HepG2 (cell line): ENCODE measurements around the gene FHIT. TPM values are rescaled to one million over a fixed set of nuclear protein-coding genes. Genes with fewer than 3 reads are reported as not detected.

Source experiments
- ATAC-seq: fragments of 200-7000 bp; cut with Tn5 transposase; 3 replicates; pipeline ENCODE4 v1.9.1; 2020; ENCODE audit warnings: mild to moderate bottlenecking, moderate library complexity
- BruUV-seq: library from RNA; stranded (reverse); fragments of 400-500 nt; replicated peaks from 2 replicates; lab custom pipeline; 2021; lab: Mats Ljungman, UMichigan
- CTCF ChIA-PET: fragments of 300-600 bp; formaldehyde crosslinking; extraction: SDS; loops from one replicate; lab custom pipeline; 2021; ENCODE audit warnings: low total read pairs, inconsistent platforms, low intra/inter-chr PET ratio; lab: Yijun Ruan, JAX
- POLR2A ChIA-PET: fragments of 350-600 bp; sonication (Branson Sonifier 250); formaldehyde crosslinking; loops from one replicate; lab custom pipeline; 2020; ENCODE audit warnings: antibody characterized with exemption, inconsistent platforms; lab: Yijun Ruan, JAX
- DNase-seq: peaks from one replicate; pipeline ENCODE4 v3.0.0-alpha.2; 2015; ENCODE audit warnings: low spot score
- FAIRE-seq: peaks from 3 replicates; lab custom pipeline; 2011; peaks lifted over from hg19 to GRCh38; lab: Jason Lieb, UNC
- H2AFZ ChIP-seq: one replicate; pipeline ENCODE4 v1.6.1; 2011; ENCODE audit warnings: low read length, inconsistent platforms
- H3K27ac ChIP-seq: fragments of 300-600 bp; 3 replicates; pipeline ENCODE4 v1.8.0; 2011; ENCODE audit warnings: mixed run types, mild to moderate bottlenecking, mixed read lengths, low read length, inconsistent platforms; ENCODE audit not compliant: insufficient read depth; ENCODE audit errors: extremely low read length
- H3K27me3 ChIP-seq, 2 experiments: fragments of 200-600 bp in 1 of 2; 2 replicates in 1 of 2; 3 replicates in 1 of 2; pipeline versions ENCODE4 v1.6.0 to v1.8.0; 2011; ENCODE audit warnings: low read length in 2 of 2, mild to moderate bottlenecking in 2 of 2, moderate library complexity in 2 of 2, inconsistent platforms in 1 of 2; ENCODE audit not compliant: insufficient read depth in 2 of 2, control insufficient read depth in 1 of 2
- H3K36me3 ChIP-seq, 2 experiments: fragments of 200-600 bp in 1 of 2; replicated peaks in 1 of 2; 2 replicates in 1 of 2; 3 replicates in 1 of 2; pipeline versions ENCODE4 v1.5.1 to v1.8.0; 2011; ENCODE audit warnings: low read length in 2 of 2, inconsistent platforms in 1 of 2; ENCODE audit not compliant: insufficient read depth in 2 of 2, control insufficient read depth in 1 of 2
- H3K4me1 ChIP-seq: 2 replicates; pipeline ENCODE4 v1.5.1; 2012; ENCODE audit warnings: low read length, inconsistent platforms; ENCODE audit not compliant: insufficient read depth
- H3K4me2 ChIP-seq: 2 replicates; pipeline ENCODE4 v1.6.0; 2011; ENCODE audit warnings: low read depth, low read length, inconsistent platforms
- H3K4me3 ChIP-seq, 3 experiments: fragments of 200-600 bp in 1 of 3; sonication (generic), shearing (Covaris generic) in 1 of 3; replicated peaks in 1 of 3; 2 replicates each; pipeline ENCODE4 v1.5.1; 2011 to 2016; ENCODE audit warnings: low read length in 3 of 3, inconsistent platforms in 2 of 3, low read depth in 2 of 3, mild to moderate bottlenecking in 2 of 3, control low read depth in 1 of 3, mixed read lengths in 1 of 3; ENCODE audit not compliant: insufficient read depth in 1 of 3
- H3K79me2 ChIP-seq: one replicate; pipeline ENCODE4 v1.6.1; 2011; ENCODE audit warnings: low read length, inconsistent platforms; ENCODE audit not compliant: insufficient read depth
- H3K9ac ChIP-seq: 2 replicates; pipeline ENCODE4 v1.6.0; 2011; ENCODE audit warnings: mild to moderate bottlenecking, low read depth, low read length, inconsistent platforms; ENCODE audit not compliant: insufficient read depth
- H3K9me3 ChIP-seq: 2 replicates; pipeline ENCODE4 v1.5.1; 2012; ENCODE audit warnings: mild to moderate bottlenecking, low read length
- H4K20me1 ChIP-seq: 2 replicates; pipeline ENCODE4 v1.6.0; 2011; ENCODE audit warnings: inconsistent platforms, mild to moderate bottlenecking, low read length, moderate library complexity; ENCODE audit not compliant: insufficient read depth
- ATF7 ChIP-seq, 2 experiments: fragments of 450-650 bp in 1 of 2; sonication (generic) in 1 of 2; formaldehyde crosslinking in 1 of 2; IDR thresholded peaks; 2 replicates each; pipeline versions ENCODE4 v1.4.0 to v1.6.1; 2016 to 2020; ENCODE audit warnings: antibody characterized with exemption in 1 of 2, mild to moderate bottlenecking in 1 of 2, missing genetic modification reagents in 1 of 2
- IRF2 ChIP-seq: IDR thresholded peaks from 2 replicates; pipeline ENCODE4 v1.6.1; 2018; ENCODE audit warnings: missing genetic modification reagents, missing compliant biosample characterization
- MAFF ChIP-seq: IDR thresholded peaks from 2 replicates; pipeline ENCODE4 v1.6.1; 2011; ENCODE audit warnings: low read depth, low read length, improper control_type of control experiment
- MAFK ChIP-seq, 2 experiments: IDR thresholded peaks in 1 of 2; conservative IDR thresholded peaks in 1 of 2; 2 replicates each; pipeline ENCODE4 v1.6.1; 2011; ENCODE audit warnings: improper control_type of control experiment in 2 of 2, low read length in 2 of 2
- ONECUT2 ChIP-seq: sonication (generic); formaldehyde crosslinking; IDR thresholded peaks from 2 replicates; pipeline ENCODE4 v1.4.0; 2020; ENCODE audit warnings: missing genetic modification reagents
- SIX4 ChIP-seq: sonication (generic); formaldehyde crosslinking; IDR thresholded peaks from 2 replicates; pipeline ENCODE4 v1.4.0; 2020; ENCODE audit warnings: missing genetic modification reagents
- THAP11 ChIP-seq: IDR thresholded peaks from 2 replicates; pipeline ENCODE4 v1.6.1; 2016; ENCODE audit warnings: missing biosample characterization, missing genetic modification reagents
- ZBTB1 ChIP-seq: sonication (generic); formaldehyde crosslinking; IDR thresholded peaks from 2 replicates; pipeline ENCODE4 v1.4.0; 2020; ENCODE audit warnings: missing genetic modification reagents, borderline replicate concordance
- ZNF414 ChIP-seq: sonication (generic); formaldehyde crosslinking; IDR thresholded peaks from 2 replicates; pipeline ENCODE4 v1.5.0; 2020; ENCODE audit warnings: missing genetic modification reagents
- WGBS: methylation state at CpG from one replicate; pipeline ENCODE4 v1.1.6; 2017; ENCODE audit warnings: low lambda C conversion rate; 5-methylcytosine and 5-hydroxymethylcytosine counted together
- in situ Hi-C: cut with HindIII; loops from 2 replicates; pipeline ENCODE4 v1.10.0; 2017; ENCODE audit warnings: low pct_unique_long_range_greater_than_20kb; ENCODE audit not compliant: extremely low pct_ligation_motif_present
- intact Hi-C: fragments of 100-400 bp; cut with micrococcal nuclease; formaldehyde crosslinking; loops from one replicate; pipeline ENCODE4 v1.10.0; 2022; ENCODE audit not compliant: unreplicated experiment
- polyA plus RNA-seq, 8 experiments: library from polyadenylated mRNA; depleted of rRNA in 3 of 8; stranded (reverse) in 7 of 8; unstranded in 1 of 8; fragments of >200 nt; fragmentation: Illumina TruSeq in 4 of 8; extraction: Trizol in 4 of 8; gene quantifications; 2 replicates each; pipeline versions ENCODE4 v1.2.1 to v1.2.3, GENCODE V29; 2011 to 2016; ENCODE audit warnings: low read depth in 4 of 8, missing spikeins in 1 of 8, mixed read lengths in 1 of 8; ENCODE audit not compliant: insufficient read depth in 1 of 8
- total RNA-seq, 5 experiments: library from RNA; depleted of rRNA; stranded (reverse); fragments of >200 nt; fragmentation: Illumina TruSeq; extraction: Trizol; gene quantifications; 2 replicates each; pipeline ENCODE4 v1.2.3, GENCODE V29; 2016; ENCODE audit warnings: low read depth in 1 of 5
- TF ChIP-seq, protein P1 (sequence below): sonication (generic); formaldehyde crosslinking; IDR thresholded peaks from one replicate; pipeline ENCODE4 v1.5.1; 2020; ENCODE audit warnings: mild to moderate bottlenecking, missing genetic modification reagents; ENCODE audit errors: not compliant biosample characterization

The FHIT gene
- total and polyA plus RNA-seq, 2 of the 13 experiments (the other 11 are each of a cell fraction or from before 2014, with no cell fraction given), result 4.0 to 4.6 TPM

GRCh38 chr3:60536420-60536819, 714.8 kb downstream of the FHIT start:
- in situ Hi-C loops (no loop called here), intact Hi-C loops (no loop called here)
- H3K9ac ChIP-seq, result no peak overlapping the region
- no peaks in the 10 kb centered on the region for H4K20me1 ChIP-seq
- H3K9me3 ChIP-seq, result no peaks in the 10 kb centered on the region
- CTCF ChIA-PET, result no interaction called here
- no peaks in the 10 kb centered on the region for H3K79me2 ChIP-seq
- no peak overlapping the region for H3K4me2 ChIP-seq
- TF ChIP-seq THAP11 (CRISPR knock-in tag), result no peak
- no peak for TF ChIP-seq SIX4
- DNase-seq (no peak), ATAC-seq (no peak), FAIRE-seq (no peak)
- BruUV-seq, result no TSS peak
- H3K4me3 ChIP-seq, result no peak overlapping the region
- 23% methylated on average over 3 of the region's 3 CpGs for WGBS
- H3K4me1 ChIP-seq, result no peaks in the 10 kb centered on the region
- no peaks in the 10 kb centered on the region for H3K27me3 ChIP-seq
- H3K27ac ChIP-seq, result no peak overlapping the region
- POLR2A ChIA-PET, result no interaction called here
- no peaks in the 10 kb centered on the region for H3K36me3 ChIP-seq
- H2AFZ ChIP-seq, result no peak overlapping the region

GRCh38 chr3:60531759-60532158, 719.5 kb downstream of the FHIT start:
- Histone ChIP-seq H3K27me3 (no peaks in the 10 kb centered on the region), H3K9me3 (no peaks in the 10 kb centered on the region), H3K9ac (no peak overlapping the region), H3K27ac (no peak overlapping the region), H2AFZ (no peak overlapping the region), H3K36me3 (no peaks in the 10 kb centered on the region), H3K4me3 (no peak overlapping the region), H3K4me1 (no peaks in the 10 kb centered on the region), H4K20me1 (no peaks in the 10 kb centered on the region), H3K4me2 (no peak overlapping the region), H3K79me2 (no peaks in the 10 kb centered on the region)
- in situ Hi-C loops, result no loop called here
- CTCF ChIA-PET, result no interaction called here
- 46% methylated on average over 5 of the region's 5 CpGs for WGBS
- intact Hi-C loops, result no loop called here
- POLR2A ChIA-PET, result no interaction called here
- no peak for FAIRE-seq
- BruUV-seq, result no TSS peak
- no peak for DNase-seq
- no peak for ATAC-seq
- TF ChIP-seq, protein P1, sequence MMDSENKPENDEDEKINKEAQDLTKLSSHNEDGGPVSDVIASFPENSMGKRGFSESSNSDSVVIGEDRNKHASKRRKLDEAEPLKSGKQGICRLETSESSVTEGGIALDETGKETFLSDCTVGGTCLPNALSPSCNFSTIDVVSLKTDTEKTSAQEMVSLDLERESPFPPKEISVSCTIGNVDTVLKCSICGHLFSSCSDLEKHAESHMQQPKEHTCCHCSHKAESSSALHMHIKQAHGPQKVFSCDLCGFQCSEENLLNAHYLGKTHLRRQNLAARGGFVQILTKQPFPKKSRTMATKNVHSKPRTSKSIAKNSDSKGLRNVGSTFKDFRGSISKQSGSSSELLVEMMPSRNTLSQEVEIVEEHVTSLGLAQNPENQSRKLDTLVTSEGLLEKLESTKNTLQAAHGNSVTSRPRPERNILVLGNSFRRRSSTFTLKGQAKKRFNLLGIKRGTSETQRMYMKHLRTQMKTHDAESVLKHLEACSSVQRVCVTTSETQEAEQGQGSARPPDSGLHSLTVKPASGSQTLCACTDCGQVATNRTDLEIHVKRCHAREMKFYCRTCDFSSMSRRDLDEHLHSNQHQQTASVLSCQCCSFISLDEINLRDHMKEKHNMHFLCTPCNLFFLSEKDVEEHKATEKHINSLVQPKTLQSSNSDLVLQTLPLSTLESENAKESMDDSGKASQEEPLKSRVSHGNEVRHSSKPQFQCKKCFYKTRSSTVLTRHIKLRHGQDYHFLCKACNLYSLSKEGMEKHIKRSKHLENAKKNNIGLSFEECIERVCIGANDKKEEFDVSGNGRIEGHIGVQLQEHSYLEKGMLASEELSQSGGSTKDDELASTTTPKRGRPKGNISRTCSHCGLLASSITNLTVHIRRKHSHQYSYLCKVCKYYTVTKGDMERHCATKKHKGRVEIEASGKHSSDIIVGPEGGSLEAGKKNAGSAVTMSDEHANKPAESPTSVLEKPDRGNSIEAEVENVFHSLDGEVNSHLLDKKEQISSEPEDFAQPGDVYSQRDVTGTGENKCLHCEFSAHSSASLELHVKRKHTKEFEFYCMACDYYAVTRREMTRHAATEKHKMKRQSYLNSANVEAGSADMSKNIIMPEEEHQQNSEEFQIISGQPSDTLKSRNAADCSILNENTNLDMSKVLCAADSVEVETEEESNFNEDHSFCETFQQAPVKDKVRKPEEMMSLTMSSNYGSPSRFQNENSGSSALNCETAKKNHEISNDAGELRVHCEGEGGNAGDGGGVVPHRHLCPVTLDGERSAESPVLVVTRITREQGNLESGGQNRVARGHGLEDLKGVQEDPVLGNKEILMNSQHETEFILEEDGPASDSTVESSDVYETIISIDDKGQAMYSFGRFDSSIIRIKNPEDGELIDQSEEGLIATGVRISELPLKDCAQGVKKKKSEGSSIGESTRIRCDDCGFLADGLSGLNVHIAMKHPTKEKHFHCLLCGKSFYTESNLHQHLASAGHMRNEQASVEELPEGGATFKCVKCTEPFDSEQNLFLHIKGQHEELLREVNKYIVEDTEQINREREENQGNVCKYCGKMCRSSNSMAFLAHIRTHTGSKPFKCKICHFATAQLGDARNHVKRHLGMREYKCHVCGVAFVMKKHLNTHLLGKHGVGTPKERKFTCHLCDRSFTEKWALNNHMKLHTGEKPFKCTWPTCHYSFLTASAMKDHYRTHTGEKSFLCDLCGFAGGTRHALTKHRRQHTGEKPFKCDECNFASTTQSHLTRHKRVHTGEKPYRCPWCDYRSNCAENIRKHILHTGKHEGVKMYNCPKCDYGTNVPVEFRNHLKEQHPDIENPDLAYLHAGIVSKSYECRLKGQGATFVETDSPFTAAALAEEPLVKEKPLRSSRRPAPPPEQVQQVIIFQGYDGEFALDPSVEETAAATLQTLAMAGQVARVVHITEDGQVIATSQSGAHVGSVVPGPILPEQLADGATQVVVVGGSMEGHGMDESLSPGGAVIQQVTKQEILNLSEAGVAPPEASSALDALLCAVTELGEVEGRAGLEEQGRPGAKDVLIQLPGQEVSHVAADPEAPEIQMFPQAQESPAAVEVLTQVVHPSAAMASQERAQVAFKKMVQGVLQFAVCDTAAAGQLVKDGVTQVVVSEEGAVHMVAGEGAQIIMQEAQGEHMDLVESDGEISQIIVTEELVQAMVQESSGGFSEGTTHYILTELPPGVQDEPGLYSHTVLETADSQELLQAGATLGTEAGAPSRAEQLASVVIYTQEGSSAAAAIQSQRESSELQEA, result no peak
- TF ChIP-seq IRF2 (CRISPR knock-in tag), result no peak
- 0 out of 2 replicates have a peak, but pooled peaks have one; percentile 36 for TF ChIP-seq MAFF
- TF ChIP-seq MAFK (conservative IDR thresholded peaks at IDR 0.05 in 1 of 2, IDR thresholded peaks at IDR 0.05 in 1 of 2; ENCODE audit: low read length in 2 of 2), result peak; percentile 40 to 67; a peak in 3 of 4 replicates
- no peak for TF ChIP-seq ZBTB1
- no peak for TF ChIP-seq ATF7 (IDR thresholded peaks at IDR 0.05)
- no peak for TF ChIP-seq ATF7 (CRISPR knock-in tag; IDR thresholded peaks at IDR 0.05)
- TF ChIP-seq ONECUT2 (CRISPR knock-in tag), result no peak
- TF ChIP-seq ZNF414, result no peak
